Stimulated activated memory B cell treated with anti-CD40 and anti-IgM and Interleukin-4, amounts not matched to agents 10 μg/mL and 1 μg/mL and 100 μg/mL, for 72 hours (primary cell): Measurements from ENCODE around the gene GFY.
"Not testable (repeated sequence)": the region's sequence is repeated elsewhere in the genome, so short reads cannot be mapped to it uniquely, and the experiment has no call there.

Source experiments
- ATAC-seq: fragments of 150-1000 bp; cut with Tn5 transposase; 2 replicates; pipeline ENCODE4 v1.10.0; 2021
- H3K27ac Mint-ChIP-seq: one replicate; pipeline ENCODE4 v1.8.0; 2022; ENCODE audit warnings: mild to moderate bottlenecking, mixed read lengths
- H3K27me3 Mint-ChIP-seq: one replicate; pipeline ENCODE4 v1.8.0; 2022; ENCODE audit warnings: mixed read lengths
- H3K36me3 Mint-ChIP-seq: one replicate; pipeline ENCODE4 v1.8.0; 2022; ENCODE audit warnings: mixed read lengths
- H3K4me1 Mint-ChIP-seq: one replicate; pipeline ENCODE4 v1.8.0; 2022; ENCODE audit warnings: mixed read lengths
- H3K4me3 Mint-ChIP-seq: one replicate; pipeline ENCODE4 v1.8.0; 2022; ENCODE audit warnings: mild to moderate bottlenecking, moderate library complexity, mixed read lengths
- H3K9me3 Mint-ChIP-seq: one replicate; pipeline ENCODE4 v1.8.0; 2022; ENCODE audit warnings: mixed read lengths

Gene GFY

GRCh38 chr19:49442771-49443365, 17.7 kb downstream of the GFY start:
- peaks cover 53% of the 10 kb centered on the region for H3K27me3 Mint-ChIP-seq
- H3K4me3 Mint-ChIP-seq: peak overlapping the region; percentile 70
- peaks cover 43% of the 10 kb centered on the region for H3K4me1 Mint-ChIP-seq
- ATAC-seq: peak; percentile 59
- H3K27ac Mint-ChIP-seq: peak overlapping the region; percentile 74
- peaks cover 3% of the 10 kb centered on the region for H3K9me3 Mint-ChIP-seq
- peaks cover 14% of the 10 kb centered on the region for H3K36me3 Mint-ChIP-seq

GRCh38 chr19:49443366-49444099, 18.3 kb downstream of the GFY start:
- Mint-ChIP-seq H3K27me3 (peaks cover 46% of the 10 kb centered on the region), H3K27ac (peak overlapping the region; percentile 74), H3K4me3 (peak overlapping the region; percentile 70), H3K9me3 (peaks cover 3% of the 10 kb centered on the region), H3K4me1 (peaks cover 43% of the 10 kb centered on the region), H3K36me3 (peaks cover 21% of the 10 kb centered on the region)
- peak; percentile 95 for ATAC-seq

GRCh38 chr19:49444100-49444700, 19.0 kb downstream of the GFY start:
- peak overlapping the region; percentile 70 for H3K4me3 Mint-ChIP-seq
- H3K27ac Mint-ChIP-seq: peak overlapping the region; percentile 74
- peaks cover 39% of the 10 kb centered on the region for H3K27me3 Mint-ChIP-seq
- H3K36me3 Mint-ChIP-seq: peaks cover 27% of the 10 kb centered on the region
- peaks cover 50% of the 10 kb centered on the region for H3K4me1 Mint-ChIP-seq
- not testable (repeated sequence) for H3K9me3 Mint-ChIP-seq, ATAC-seq

GRCh38 chr19:49445997-49446396, 20.8 kb downstream of the GFY start:
- Mint-ChIP-seq H3K36me3 (peaks cover 44% of the 10 kb centered on the region), H3K4me3 (no peak overlapping the region), H3K9me3 (peaks cover 3% of the 10 kb centered on the region), H3K4me1 (peaks cover 61% of the 10 kb centered on the region), H3K27ac (no peak overlapping the region), H3K27me3 (peaks cover 21% of the 10 kb centered on the region)
- no peak for ATAC-seq

- Mint-ChIP-seq H3K4me3 (no peak overlapping the region), H3K27ac (no peak overlapping the region), H3K27me3 (peaks cover 4% of the 10 kb centered on the region), H3K9me3 (no peaks in the 10 kb centered on the region), H3K4me1 (peaks cover 58% of the 10 kb centered on the region), H3K36me3 (peaks cover 50% of the 10 kb centered on the region)
- no peak for ATAC-seq
These were observed 22.6 kb downstream of the GFY start for GRCh38 chr19:49447485-49448431.

GRCh38 chr19:49448432-49448786, 23.2 kb downstream of the GFY start:
- ATAC-seq: no peak
- Mint-ChIP-seq H3K27me3 (no peaks in the 10 kb centered on the region), H3K4me3 (no peak overlapping the region), H3K36me3 (peaks cover 50% of the 10 kb centered on the region), H3K27ac (no peak overlapping the region), H3K9me3 (no peaks in the 10 kb centered on the region), H3K4me1 (peaks cover 60% of the 10 kb centered on the region)

GRCh38 chr19:49450405-49450804, 25.2 kb downstream of the GFY start:
- H3K4me3 Mint-ChIP-seq: peak overlapping the region; percentile 99
- peaks cover 50% of the 10 kb centered on the region for H3K36me3 Mint-ChIP-seq
- no peaks in the 10 kb centered on the region for H3K9me3 Mint-ChIP-seq
- no peaks in the 10 kb centered on the region for H3K27me3 Mint-ChIP-seq
- ATAC-seq: no peak
- peaks cover 58% of the 10 kb centered on the region for H3K4me1 Mint-ChIP-seq
- peak overlapping the region; percentile 99 for H3K27ac Mint-ChIP-seq

- no peaks in the 10 kb centered on the region for H3K9me3 Mint-ChIP-seq
- H3K27me3 Mint-ChIP-seq: no peaks in the 10 kb centered on the region
- peaks cover 56% of the 10 kb centered on the region for H3K36me3 Mint-ChIP-seq
- peak within 1 kb of the TSS; percentile 99 for H3K4me3 Mint-ChIP-seq
- peak within 1 kb of the TSS; percentile 99 for H3K27ac Mint-ChIP-seq
- peaks cover 65% of the 10 kb centered on the region for H3K4me1 Mint-ChIP-seq
- ATAC-seq: peak; percentile 85
These were observed 26.4 kb downstream of the GFY start, which contains the start of gene PIH1D1 for GRCh38 chr19:49451430-49452181. Gene PIH1D1 (minus strand): TSS chr19:49451814. CDS start chr19:49451574, 240 bp downstream.

GRCh38 chr19:49453013-49453756, 28.0 kb downstream of the GFY start, which contains the start of gene ALDH16A1:
Gene ALDH16A1 (plus strand): TSS chr19:49453225. CDS start chr19:49453332, 107 bp downstream.
- peaks cover 69% of the 10 kb centered on the region for H3K4me1 Mint-ChIP-seq
- no peaks in the 10 kb centered on the region for H3K27me3 Mint-ChIP-seq
- H3K4me3 Mint-ChIP-seq: peak within 1 kb of the TSS; percentile 99
- ATAC-seq: peak; percentile 96
- peak within 1 kb of the TSS; percentile 99 for H3K27ac Mint-ChIP-seq
- peaks cover 47% of the 10 kb centered on the region for H3K36me3 Mint-ChIP-seq
- no peaks in the 10 kb centered on the region for H3K9me3 Mint-ChIP-seq

GRCh38 chr19:49453757-49454240, 28.6 kb downstream of the GFY start:
- Mint-ChIP-seq H3K27ac (peak overlapping the region; percentile 99), H3K4me3 (peak overlapping the region; percentile 99), H3K9me3 (no peaks in the 10 kb centered on the region), H3K4me1 (peaks cover 63% of the 10 kb centered on the region), H3K27me3 (no peaks in the 10 kb centered on the region), H3K36me3 (peaks cover 41% of the 10 kb centered on the region)
- no peak for ATAC-seq

GRCh38 chr19:49455773-49456172, 30.6 kb downstream of the GFY start:
- H3K4me1 Mint-ChIP-seq: peaks cover 43% of the 10 kb centered on the region
- peaks cover 30% of the 10 kb centered on the region for H3K36me3 Mint-ChIP-seq
- no peak overlapping the region for H3K4me3 Mint-ChIP-seq

GRCh38 chr19:49456326-49456725, 31.1 kb downstream of the GFY start:
- Mint-ChIP-seq H3K36me3 (peaks cover 28% of the 10 kb centered on the region), H3K4me1 (peaks cover 40% of the 10 kb centered on the region), H3K9me3 (no peaks in the 10 kb centered on the region), H3K4me3 (no peak overlapping the region), H3K27me3 (no peaks in the 10 kb centered on the region), H3K27ac (no peak overlapping the region)
- no peak for ATAC-seq

More at GRCh38 chr19:49455773-49456172, 30.6 kb downstream of the GFY start:
- no peak overlapping the region for H3K27ac Mint-ChIP-seq
- no peaks in the 10 kb centered on the region for H3K9me3 Mint-ChIP-seq
- ATAC-seq: no peak
- no peaks in the 10 kb centered on the region for H3K27me3 Mint-ChIP-seq

- no peaks in the 10 kb centered on the region for H3K27me3 Mint-ChIP-seq
- H3K4me3 Mint-ChIP-seq: no peak overlapping the region
These were observed 33.3 kb downstream of the GFY start for GRCh38 chr19:49458567-49458903.

More at GRCh38 chr19:49458567-49458903, 33.3 kb downstream of the GFY start:
- peaks cover 27% of the 10 kb centered on the region for H3K4me1 Mint-ChIP-seq
- peaks cover 24% of the 10 kb centered on the region for H3K36me3 Mint-ChIP-seq
- H3K27ac Mint-ChIP-seq: peak overlapping the region; percentile 68
- ATAC-seq: no peak
- no peaks in the 10 kb centered on the region for H3K9me3 Mint-ChIP-seq
